Activated CD4-positive, alpha-beta T cell treated with anti-CD3 and anti-CD28 coated beads, Interleukin-2, amount 50 U/mL, for 24 hours (primary cell): ENCODE measurements around the gene NOTUM.

ENCODE experiments used
- DNase-seq, 2 donors: peaks; one replicate each; pipeline ENCODE4 v3.0.0-alpha.2; 2020; ENCODE audit warnings: low read depth in 1 of 2, low spot score in 1 of 2

The NOTUM gene

DNA sequence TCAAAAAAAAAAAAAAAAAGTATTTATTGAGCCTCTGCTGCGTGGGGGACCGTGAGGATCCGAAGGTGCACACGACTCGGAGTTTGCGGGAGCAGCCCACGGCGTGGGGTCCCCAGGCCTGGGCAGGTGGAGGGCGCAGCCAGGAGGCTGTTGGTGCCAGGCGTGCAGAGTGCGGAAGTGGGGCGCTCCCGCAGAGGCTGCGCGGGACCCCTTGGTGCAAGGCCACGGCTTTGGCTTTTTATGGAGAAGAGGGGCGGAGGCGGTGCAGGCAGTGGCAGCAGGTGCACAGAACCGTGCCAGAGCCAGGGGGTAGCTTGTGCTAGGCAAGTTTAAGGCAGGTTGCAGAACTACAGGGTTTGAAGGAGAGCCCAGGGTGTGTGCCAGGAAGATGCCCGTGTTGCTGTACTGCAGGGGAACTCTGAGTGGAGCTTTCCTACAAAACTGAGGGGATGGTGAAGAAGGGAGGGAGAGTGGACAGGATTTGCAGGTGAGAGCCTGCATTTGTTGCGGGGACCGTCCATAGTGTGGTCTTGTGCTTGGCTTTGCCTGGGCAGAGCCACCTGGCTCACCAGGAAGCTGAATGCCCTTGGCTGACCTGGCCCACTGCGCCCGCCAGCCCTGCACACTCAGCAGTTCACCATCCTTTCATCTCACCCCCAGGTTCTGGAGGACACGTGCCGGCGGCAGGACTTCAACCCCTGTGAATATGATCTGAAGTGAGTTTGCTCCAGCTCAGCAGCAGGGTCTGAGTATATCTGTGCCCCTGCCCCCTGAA is 17.7 kb upstream of the NOTUM start:
- DNase-seq: no peak

DNA sequence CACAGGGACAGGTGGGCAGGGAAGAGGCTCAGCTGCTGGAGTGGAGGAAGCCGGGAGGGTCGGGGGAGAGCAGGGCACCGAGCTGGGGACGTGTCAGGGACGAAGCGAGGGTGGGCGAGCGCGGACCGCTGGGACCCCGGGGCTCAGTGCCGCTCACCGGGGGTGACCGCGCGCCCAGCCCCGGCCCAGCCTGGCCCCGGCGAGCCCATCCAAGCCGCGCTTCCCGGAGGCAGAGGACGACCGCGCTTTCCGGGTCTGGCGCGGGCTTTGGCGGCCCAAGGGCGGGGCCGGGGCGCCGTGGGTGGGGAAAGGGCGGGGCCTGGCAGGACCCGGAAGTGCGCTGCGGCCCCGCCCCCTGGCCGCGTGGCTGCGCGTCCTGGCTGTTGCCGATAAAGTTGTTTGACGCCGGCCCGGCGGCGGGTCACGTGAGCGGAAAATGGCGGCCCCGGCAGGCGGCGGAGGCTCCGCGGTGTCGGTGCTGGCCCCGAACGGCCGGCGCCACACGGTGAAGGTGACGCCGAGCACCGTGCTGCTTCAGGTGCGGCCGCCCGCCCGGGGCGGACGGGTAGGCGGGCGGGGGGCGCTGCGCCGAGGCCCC is 16.3 kb upstream of the NOTUM start, which contains the start of gene ASPSCR1:
ASPSCR1 (plus strand) TSS at position 419 of the 598 bp plus-strand sequence; CDS start at position 437, 18 bp downstream.
- peak; percentile 86 for DNase-seq

DNA sequence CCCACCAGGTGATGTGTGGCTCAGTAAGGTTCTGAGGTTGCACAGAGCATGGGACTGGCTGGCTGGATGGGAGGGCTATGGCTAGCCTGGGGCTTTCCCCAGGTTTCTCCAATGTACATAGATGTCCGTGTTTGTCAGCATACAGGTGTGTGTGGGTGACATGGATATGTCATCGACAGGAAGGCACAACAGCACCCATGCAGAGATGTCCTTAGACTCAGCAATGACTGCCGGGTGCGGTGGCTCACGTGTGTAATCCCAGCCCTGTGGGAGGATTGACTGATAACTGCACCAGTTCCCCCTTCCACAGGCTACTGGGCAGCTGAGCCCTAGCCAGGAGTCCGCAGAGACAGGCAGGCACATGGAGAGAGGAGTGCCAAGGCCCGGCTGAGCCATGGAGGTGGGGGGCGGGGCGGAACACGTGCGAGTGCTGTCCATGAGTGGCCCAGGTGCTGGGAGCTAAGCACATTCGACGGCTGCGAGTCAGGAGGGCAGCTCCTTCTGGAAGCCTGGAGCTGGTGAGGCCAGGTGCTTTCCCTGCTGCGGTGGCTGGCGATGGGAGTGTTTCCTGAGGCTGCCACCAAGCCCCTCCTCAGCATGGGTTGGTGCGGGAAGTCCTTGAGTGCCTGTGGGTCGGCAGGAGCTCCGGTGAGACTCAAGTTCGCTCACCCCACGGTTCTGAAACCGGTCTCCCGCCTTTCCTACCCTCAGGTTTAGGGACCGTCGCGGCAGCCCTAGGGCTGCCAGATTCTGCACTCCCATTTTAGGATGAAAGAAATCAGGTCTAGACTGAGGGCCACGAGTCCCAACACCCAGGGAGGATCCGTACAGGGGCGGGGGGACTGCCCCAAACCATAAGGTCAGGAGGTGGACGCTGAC is 15.6 kb upstream of the NOTUM start:
- peak in 1 of 2 donors; percentile 30 for DNase-seq

DNA sequence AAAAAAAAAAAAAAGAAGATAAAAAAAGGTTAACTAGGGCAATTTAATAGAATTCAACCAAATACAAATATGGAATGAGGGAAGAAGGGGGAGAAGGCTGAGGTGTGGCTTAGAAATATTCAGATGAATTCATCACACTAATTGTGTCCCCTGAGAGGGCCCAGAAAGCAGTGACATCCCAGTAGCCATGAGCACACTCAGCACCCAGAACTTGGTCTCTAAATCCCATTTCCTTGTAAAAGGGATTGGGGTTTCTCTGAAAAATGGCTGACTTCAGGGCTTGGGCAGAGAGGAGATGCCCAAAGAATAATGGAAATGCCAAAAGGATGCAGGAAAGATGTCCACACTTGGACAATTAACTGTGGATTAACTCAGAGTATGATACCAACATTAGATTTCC is 12.4 kb upstream of the NOTUM start:
- DNase-seq: no peak

DNA sequence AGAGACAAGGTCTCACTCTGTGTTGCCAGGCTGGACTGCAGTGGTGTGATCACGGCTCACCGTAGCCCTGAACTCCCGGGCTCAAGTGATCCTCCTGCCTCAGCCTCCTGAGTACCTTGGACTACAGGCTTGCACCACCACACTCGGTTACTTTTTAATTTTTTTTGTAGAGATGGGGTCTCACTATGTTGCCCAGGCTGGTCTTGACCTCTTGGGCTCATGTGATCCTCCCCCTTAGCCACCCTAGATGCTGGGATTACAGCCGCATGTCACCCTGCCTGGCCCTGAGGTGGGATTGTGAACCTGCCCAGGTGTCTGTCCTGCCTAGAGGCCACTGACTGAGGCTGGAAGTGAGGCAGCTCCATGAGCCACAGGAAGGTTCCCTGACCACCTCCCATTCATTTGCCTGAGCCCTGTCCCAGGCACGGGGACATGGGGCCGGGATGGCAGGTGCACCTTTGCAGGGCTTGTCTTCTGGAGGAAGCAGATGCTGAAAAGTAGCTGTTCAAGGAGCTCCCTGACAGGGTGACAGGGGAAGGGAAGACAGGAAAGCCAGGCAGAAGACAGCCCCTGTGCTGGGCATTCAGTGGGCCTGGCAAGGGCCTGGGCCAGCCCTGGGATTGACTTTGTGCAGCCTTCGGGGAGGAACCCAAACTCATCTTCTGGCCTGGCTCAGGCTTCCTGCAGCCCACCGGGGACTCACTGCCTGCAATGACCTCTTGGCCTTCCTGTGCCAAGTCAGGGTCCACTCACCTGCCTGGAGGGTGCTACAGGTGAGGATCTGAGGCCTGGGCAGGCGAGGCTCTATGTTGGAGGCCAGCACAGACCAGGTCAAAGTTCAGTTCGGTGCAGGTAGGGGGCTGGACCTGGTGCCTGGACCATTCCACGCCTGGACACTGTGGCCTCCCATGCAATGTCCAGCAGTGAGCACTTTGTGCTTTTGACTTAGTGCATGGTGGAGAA is 8.1 kb upstream of the NOTUM start:
- DNase-seq: no peak

DNA sequence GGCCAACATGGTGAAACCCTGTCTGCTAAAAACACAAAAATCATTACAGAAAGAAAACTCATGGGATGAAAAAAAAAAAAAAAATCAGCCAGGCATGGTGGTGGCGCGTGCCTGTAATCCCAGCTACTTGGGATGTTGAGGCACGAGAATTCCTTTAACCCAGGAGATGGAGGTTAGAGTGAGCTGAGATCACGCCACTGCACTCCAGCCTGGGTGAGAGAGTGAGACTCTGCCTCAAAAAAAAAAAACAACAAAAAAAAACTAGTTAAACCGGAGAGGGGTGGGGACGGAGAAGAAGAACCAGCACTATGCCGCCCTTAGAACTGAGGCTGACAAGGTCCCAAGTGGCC is 7.4 kb upstream of the NOTUM start:
- no peak for DNase-seq

DNA sequence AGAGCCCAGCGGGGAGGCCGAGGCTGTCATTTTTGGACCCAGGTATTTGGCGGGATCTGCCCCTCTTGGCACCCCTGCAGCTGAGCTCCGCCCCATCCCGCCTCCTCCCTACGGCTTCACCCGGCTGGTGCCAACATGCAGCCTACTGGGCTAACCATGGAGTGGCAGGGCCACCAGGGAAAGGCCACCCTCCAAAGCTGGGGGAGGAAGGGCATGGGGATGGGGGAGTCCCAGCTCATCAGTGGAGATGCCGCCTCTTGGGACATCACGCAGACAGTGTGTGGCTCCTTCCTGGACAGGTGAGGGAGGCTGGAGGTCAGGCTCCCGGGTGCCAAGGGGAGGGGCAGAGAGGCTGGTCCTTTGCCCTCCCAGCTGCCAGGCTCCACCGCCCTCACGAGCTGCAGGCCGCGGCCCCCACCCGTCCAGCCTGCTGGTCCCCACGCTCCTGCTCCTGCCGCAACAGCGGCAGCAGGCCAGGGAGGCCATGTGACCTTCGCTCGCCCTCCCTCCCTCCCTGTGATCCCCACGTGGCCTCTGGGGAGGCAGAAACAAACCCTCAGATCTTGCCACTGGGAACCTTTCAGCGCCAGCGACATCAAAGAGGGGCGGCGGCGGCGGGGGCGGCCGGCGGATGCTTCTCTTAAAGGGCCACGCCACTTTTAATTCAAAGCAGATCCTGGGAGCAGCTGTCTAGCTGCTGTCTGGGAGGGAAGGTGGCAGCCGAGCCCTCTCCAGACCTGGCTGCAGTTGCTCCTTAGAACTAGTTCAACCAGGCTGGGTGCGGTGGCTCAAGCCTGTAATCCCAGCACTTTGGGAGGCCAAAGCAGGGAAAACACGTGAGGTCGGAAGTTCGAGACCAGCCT is 6.8 kb upstream of the NOTUM start:
- peak; percentile 74 to 84 for DNase-seq

DNA sequence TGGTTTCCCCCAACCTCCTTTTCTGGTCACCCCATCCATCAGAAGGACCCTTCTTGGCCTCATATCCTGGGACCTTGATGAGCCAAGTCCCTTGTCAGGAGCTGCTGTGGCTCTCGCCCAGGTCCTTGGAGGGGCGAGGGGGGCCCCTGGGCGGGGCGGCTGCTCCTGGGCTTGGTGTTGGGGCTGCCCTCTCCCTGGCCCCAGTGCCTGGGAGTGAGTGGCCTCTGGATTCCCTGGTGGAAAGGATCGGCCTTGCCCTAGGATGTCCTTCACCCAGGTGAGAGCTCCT is 6.2 kb upstream of the NOTUM start:
- no peak for DNase-seq

DNA sequence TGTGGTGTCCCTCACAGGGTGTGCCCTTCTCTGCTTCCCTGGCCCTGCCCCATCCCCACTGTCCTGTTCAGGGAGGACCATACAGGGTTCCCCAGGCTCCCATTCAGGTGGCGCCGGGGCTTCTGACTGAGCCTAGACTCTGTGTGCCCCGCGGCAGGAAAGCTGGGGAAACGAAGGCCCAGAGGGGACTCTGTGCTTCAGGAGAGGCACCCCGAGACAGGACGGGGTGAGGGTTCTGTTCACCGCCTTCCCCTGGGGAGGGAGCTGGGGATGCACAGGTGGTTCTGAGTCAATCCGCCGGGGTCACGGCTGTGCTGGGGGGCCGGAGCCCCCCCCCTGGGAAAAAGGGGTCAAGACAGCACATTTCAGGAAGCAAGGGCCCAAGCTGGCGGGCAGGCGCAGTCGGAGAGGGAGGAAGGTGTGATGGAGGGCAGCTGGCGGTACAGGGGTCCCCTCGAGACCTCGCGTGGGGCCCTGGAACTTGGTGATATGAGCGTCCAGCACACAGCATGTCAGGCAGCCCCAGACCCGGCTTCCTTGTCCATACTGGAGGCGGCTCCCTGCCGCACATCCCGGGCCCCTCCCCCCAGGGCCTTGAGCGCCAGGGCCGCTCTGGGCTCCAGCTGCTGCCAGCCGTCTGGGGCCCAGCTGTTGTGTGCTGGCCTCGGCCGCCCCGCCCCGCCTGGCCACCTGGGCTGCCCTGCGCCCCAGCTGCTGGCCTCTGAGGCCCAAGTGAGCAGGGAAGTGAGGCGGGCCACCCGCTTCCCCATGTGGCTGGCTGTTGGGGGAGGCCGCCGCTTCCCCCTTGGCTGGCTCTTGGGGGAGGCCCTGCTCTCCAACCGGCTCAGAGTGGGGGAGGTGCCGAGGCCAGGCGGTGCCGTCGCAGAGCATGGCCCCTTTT is 5.6 kb upstream of the NOTUM start:
- no peak for DNase-seq

DNA sequence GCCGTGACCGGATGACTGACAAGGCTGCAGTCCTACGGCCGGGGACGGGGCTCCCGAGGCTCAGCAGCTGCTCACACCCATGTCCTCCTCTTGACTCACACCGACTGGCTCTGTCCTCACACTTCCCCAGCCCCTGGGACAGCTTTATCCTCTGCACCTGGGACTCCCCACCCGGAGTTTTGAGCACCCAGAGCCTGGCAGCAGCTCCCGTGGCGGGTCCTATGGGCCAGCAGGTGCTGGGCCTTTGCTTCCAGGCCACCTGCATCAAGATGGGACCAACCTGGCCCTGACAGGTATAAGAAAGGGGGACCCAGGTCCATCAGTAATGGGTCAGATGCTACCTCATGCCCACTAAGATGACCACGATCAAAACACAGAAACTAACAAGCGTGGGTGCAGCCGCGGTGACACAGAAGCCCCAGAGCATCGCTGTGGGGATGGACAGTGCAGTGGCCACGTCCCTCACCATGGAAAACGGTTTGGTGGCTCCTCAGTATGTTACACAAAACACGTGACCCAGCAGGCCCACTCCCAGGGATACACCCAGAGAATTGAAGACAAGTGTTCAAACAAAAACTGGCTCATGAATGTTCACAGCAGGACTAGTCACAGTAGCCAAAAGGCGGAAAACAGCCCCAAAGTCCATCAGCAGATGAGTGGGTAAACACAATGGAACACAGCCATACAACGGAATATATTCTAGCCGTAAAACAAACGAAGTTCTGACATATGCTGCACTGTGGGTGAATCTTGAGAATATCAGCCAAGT is 3.3 kb upstream of the NOTUM start:
- DNase-seq: no peak

DNA sequence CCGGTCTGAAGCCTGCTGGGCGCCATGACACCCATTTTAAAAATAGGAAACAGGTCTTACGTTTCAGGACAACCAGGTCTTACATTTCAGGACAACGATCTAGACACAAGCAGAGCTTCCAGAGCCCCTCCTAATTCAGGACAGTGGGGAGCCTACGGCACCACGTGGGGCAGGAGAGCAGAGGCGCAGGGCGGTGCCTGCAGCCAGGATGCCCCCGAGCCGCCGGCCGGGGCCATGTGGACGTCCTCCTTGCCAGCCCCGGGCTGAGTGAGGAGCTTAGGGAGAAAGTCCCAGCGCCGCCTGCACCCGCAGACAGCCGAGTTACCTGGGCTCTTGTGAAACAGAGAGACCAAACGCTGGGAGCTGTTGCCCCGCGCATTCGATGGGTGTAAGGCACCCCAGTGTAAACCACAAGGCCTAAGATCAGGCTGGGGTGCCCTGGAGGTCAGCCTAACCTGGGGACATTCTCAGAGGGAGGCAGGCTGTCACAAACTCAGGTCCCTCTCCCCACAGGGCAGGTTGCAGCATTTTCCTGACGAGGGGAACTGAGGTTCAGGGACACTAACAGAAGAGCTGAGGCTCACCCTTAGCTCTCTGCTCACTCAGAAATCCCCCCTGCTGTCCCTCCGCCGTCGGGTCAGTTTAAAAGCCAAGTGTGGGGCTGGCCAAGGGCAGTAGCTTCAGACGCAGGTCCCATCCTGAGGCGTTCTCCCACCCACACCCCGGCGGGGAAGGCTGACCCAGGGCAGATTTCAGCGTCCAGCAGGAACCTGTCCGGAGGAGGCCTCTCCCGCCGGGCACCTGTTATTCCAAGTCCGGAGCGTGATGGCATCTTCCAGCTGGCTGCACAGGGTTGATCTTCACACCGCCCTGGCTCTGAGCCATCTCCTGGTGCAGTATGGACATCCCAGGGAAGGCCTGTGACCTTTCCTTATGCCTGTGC is 1.8 kb upstream of the NOTUM start:
- no peak for DNase-seq

DNA sequence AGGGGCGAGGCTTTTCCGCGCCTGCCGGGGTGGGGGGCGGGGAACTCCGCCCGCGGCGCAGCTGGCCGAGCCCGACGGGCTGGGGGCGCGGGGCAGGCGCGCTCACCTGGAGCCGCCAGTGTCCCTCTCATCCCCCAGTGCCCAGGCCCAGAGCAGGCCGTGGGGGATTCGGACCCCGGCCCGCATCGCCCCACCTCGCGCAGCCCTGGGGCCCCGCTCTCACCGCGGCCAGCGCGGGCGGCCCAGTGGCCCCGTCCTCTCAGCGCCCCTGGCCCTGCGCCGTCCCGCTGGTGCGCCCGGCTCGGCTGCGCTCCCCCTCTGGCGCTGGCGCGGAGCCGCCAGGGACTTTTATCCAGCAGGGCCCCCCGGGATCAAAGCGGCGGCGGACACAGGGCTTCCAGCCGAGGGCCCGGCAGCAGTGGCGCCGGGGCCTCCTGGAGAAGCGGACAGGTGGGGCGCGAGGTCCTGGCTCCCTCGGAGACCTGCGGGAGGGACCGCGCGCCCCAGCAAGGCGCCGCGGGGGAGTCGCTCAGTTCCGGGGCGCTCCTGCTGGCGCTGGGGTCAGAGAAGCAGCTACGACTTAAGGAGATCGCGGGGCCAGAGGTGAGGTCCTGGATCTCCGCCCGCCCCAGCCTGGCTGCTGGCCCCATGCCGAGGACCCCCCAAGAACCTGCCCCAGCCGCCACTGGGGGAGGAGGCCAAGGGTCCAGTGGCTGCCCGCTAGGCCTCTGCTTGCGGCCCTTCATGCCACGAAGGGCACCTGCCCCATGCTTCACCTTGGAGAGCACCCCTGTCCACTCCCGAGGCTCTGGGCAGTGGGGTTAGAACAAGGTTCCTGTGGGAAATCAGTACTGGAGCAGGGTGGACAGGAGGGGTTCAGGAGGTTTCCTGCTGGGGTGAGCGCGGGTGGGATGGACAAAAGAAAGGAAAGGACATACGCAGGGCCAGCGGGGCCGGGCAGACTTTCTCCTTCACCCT is 823 bp upstream of the NOTUM start:
- DNase-seq: no peak

DNA sequence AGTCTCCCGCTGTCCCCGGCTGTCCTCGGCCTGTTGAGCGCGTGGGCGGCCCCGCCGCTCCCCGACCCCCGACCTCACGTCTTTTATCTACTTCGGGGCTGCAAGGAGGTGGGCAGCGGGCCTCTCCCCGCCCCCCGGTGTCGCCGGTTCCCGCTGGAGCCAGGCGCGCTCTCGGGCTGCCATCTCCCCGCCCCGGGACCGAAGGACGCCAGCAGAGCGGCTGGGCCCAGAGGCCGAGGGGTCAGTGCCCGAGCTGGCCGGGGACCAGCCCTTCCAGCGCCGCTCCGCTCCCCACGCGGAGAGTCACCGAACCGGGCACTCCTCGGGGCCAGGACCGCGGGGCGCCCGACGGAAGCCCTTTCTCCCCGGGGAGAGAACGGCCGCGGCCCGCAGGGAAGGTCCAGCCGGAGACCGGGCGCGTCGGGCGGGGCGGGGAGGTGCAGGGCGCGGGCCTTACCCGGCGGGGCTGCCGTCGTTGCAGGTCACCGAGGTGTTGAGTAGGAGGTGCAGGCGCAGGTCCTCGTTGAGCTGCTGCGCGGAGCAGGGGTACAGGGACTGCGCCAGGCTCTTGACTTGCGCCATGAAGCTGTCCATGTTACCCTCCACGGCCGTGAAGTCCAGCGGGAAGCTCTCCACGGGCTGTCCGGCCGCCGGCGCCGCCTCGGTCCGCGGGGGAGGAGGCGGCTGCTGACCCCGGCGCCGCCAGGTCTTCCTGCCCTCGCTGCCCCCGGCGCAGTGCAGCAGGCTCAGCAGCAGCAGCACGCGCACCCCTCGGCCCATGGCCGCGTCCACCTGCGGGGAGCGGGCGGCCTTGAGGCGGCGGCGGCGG is 643 bp downstream of the NOTUM start:
- no peak for DNase-seq

DNA sequence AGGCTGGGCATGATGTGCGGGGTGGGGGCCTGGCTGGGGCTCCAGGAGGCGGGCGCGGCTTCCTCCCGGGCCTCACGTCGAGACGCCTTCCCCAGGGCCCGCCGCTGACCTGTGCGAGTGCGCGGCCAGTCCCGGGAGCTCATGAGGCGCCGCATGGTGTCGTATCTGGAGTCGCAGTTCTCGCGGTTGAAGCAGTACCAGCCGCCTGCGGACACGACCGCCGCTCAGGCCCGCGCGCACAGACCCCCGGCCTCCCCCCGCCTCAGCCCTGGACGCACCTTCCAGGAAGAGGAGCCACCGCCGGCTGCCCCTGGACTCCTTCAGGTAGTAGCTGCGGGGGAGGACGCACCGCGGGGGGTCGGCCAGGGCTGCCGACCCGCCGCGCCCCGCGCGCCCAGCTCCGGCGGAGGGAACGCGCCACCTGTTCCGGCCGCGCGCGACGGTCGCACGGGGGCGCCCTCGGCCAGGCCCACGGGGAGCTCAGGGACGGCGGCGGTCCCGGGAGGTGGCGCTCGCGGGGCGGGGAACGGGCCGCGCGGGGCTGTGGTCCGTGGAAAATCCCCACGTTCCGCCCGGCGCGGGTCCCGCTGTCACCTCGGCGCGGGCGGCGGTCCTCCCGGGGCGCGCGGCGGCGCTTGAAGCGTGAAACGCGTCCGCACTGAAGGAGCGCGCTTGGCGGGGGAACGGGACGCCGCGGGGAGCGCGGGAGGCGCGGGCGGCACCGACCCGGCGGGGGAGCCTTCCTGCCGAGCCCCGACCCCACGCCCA is 1.4 kb downstream of the NOTUM start:
- peak; percentile 57 to 68 for DNase-seq
